AML-193 (cell line): ENCODE measurements around the gene PAH.

Source experiments
- DNase-seq, 2 experiments: peaks; one replicate each; lab custom pipeline; 2025; lab: John Stamatoyannopoulos, UW

PAH gene

DNA sequence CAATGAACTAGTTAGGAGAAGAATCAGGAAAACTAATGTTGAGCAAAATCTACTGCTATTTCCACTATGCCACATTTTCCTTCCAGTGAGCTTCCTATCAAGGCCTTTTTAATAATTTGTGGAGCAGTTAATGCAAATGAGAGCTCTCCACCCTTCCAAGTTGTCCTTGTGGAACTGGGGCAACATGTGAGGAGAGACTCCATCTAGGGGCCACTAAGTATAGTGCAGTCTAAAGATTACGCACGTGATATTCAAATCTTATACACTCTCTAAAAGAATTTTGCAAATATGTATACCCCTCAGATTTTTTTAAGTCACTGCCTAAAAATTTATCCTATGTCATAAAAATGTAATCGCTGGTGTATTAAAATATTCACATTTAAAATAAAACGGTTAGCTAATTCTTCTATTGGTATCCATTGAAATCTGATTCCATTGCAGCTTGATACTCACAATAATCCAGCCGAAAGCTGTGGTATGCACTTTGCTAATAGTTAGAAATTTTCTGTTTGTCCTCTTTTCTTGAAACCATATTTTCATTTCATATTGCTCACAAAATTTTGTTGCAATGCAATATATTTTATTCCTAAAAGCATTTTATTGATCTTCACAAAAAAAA is 100.1 kb downstream of the PAH start:
- DNase-seq = peak; percentile 11 to 14

DNA sequence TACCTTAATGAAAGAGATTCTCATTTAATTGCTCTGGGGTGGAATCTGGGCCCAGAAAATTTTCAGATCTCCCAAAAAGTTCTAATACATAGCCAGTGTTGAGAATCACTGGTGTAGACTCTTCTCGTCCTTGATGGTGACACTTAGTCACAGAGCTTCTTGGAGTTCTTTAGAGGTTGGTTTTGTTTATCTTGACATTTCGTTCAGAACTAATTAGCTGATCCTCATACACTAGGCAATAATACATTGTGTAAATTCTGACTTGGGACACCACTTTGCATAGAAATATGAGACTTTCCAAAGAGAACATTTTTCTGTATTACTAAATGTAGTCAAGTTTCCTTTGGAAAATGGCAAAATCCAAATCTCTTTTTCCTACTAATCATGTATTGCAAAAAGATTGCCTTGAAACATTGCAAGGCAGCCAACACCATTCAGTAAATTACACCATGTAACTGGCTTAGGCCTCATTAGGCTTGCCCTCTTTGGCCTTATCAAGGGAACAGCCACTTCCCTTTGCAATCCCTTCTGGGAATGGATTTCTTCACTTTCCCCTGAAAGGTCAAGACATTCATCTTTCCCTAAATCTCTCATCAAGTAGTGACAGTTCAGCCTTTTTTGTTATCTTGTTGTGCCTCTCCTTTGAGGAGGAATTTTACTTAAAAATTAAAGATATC is 102.2 kb downstream of the PAH start:
- no peak for DNase-seq

DNA sequence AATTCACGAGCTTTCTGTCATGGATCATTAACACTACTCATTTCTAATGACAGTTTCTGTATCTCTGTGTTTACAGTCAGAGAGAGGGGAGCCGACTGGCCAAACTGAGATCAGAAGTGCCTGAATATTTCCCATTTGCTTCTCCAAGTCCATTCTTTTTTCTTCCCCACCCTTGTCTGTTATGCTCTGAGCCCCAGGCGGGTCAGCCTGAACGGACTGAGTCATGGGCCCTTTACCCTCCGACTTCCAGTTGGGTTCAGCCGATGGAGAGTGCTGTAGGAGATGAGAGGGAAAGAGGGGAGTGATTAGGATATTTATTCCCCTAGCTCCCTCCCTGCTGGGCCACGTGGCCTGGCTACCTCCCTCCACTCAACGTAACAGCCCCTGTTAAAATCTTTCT is 104.7 kb downstream of the PAH start:
- no peak for DNase-seq

DNA sequence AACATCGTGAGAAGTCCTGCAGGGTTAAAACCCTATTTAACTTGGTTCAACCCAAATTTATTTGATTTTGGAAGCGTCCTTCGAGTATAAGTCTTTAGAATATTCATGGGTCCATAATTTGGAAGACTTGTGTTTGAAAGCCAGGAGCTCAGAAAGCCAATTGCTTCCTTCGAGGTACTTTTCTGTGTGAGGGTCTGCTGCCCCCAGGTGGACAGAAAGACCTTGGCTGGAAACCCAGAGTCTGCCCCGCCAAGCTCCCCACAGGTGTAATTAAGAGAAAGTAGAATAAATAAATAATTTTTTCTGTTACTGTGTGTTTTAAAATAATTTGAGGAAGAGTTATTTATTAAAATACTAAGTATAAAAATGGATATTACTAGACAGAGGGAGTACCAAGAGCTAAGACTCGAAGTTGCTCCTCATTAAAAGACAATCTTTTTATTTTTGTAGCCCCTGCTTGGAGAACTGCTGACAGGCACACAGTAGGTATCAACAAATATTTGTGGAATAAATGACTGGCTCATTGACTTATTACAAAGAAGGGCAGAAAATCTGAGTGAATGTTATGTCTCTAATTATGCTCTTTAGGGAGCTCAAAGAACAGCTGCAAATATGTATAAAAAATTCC is 105.8 kb downstream of the PAH start:
- DNase-seq = no peak

DNA sequence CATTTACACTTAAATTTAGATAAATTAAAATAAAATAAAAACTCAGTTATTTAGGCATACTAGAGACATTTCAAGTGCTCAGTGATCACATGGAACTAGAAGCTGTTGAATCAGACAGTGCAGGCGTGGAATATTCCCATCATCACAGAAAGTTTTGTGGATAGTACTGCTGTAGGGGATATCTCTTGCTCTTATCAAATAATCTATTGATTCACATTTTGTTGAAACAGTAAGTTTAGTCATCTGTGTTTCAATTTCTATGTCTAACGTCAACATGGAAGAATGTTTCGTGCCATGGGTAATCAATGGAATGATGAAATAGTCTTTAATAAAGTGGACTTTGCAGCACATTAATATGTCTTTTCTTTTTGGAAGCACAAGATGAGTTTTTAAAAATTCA is 108.6 kb downstream of the PAH start:
- no peak for DNase-seq

DNA sequence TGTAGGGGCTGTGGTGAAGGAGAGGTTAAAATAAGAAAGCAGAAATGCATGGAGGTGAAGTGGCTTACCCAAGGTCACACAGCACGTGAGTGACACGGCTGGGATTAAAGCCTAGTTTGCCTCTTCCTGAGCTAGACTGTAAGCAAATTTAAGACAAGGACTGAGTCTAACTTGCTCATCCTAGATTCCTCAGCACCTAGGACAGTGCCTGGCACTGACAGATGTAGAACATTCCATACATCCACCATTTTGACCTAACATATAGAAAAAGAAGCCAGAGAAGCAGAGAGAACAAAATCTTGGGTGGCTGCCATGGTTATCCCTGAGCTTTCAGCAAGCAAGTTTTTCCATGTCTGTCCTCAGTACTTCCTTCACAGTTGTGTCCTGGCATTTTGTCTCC is 110.5 kb downstream of the PAH start:
- DNase-seq = no peak

DNA sequence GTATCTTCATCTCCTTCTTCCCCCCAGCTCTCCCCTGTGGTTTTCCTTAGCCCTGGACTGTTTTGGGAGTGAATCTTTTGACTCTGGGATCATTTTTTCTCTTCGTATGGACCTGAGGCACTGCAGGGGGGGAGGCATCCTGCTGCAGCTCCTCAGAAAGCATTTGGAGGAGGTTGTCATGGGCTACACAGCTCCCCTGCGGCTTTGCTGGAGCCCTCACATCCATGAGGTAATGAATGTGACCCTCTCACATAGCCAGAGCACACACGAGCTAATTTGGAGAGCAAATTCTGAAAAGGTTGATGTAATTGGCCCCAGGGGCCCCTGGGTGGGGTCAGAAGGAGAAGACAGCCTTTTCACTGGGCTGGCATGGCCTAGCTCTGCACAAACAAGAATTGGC is 110.9 kb downstream of the PAH start:
- DNase-seq = no peak

DNA sequence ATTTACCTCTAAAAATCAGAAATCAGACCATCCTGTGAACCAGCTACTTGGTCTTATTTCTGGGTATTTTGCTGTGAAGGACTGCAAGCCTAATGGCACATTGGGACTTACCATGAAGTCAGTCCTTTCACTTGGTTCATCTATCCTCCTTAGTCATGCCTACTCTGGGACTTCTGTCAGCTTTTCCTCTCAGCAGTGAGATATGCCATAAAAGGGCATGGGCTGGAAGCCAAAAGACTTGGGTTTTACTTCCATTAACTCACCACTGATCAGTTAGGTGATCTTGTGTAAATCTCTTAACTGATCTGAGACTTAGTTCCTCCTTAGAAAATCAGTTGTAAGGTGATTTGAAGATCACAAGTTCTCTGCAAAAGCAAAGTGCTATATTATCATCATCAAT is 116.5 kb downstream of the PAH start:
- DNase-seq = no peak

DNA sequence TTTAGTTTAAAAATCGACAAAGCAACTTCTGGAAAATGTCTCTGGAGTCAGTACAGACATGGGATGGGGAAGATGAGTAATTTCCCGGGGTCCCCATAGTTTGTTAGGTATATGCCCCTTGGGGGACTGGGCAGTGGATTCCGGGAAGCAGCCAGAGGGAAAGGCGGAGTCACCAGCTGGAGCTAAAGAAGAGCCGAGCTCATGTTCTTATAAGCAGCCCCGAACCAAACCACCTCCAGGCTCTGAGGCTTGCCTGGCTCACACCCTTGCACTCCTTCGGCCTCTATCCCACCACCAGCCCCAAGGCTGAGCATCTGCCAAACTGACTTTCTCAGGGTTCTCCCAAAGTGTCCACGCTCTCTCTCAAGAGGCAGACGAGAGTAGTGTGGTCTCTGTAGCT is 117.8 kb downstream of the PAH start:
- DNase-seq = no peak

DNA sequence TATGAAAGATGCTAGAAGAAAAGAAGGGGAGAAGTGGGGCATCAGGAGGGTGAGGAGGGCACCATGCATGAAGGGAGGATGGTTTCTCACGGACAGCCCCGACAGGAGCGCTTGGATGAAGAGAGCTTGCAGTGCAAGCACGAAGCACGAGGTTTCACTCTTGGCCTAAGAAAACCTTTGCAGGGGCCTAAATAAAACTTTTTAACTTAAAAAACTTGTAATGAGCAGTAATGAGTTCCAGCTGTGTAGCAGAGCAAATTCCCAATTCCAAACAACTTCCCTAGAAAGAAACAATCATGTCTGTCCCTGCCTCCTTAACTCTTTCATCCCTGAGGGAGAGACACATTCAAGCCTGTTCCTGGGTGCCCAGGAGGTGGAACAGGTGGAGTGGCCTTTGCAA is 119.5 kb downstream of the PAH start:
- no peak for DNase-seq

DNA sequence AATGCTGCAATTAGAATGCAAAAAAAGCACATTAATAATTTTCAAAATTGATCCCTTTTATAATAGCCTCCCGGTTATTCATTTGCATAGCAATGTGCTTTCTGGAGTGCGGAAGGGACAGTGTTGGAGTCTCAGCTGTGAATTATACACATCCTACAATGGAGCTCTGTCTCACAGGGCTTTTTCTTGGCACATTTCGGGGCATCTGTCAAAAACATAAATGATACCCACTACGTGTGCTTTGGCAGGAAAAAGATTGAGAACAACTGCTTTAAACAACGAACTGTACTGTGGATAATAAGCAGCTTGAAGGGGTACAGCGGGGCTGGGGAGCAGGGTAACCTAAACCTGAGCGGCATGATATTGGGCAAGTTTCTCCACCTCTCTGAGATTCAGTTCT is 123.1 kb downstream of the PAH start:
- no peak for DNase-seq
